B cell (primary cell): ENCODE measurements around the gene SEPTIN5. TPM values are rescaled to one million over a fixed set of nuclear protein-coding genes. Genes with fewer than 3 reads are reported as not detected.

Experiments used
- ATAC-seq: fragments of 200-7000 bp; cut with Tn5 transposase; one replicate; pipeline ENCODE4 v1.10.0; 2021; ENCODE audit warnings: low read depth, mild to moderate bottlenecking, moderate number of reproducible peaks, moderate library complexity
- CTCF ChIA-PET: fragments of 350-600 bp; sonication (Branson Sonifier 250); formaldehyde crosslinking; loops from one replicate; lab custom pipeline; 2021; ENCODE audit warnings: antibody characterized with exemption, inconsistent platforms; lab: Charles Lee
- POLR2A ChIA-PET: fragments of 350-600 bp; sonication (Branson Sonifier 250); formaldehyde crosslinking; loops from one replicate; lab custom pipeline; 2021; ENCODE audit warnings: antibody characterized with exemption; lab: Charles Lee
- DNase-seq: peaks from one replicate; pipeline ENCODE4 v3.0.0; 2013
- H2AFZ ChIP-seq: 2 replicates; pipeline ENCODE4 v1.6.1; 2012; ENCODE audit warnings: mild to moderate bottlenecking, low read depth, low read length; ENCODE audit not compliant: insufficient read depth, poor library complexity, severe bottlenecking
- H3K27ac ChIP-seq, 2 donors: 1 replicate in 1 of 2; 2 replicates in 1 of 2; pipeline ENCODE4 v1.5.1; 2012 to 2013; ENCODE audit warnings: low read length in 2 of 2, mild to moderate bottlenecking in 2 of 2, moderate library complexity in 1 of 2
- H3K27me3 ChIP-seq, 4 experiments: fragments of 200-600 bp in 1 of 4; sonication (generic) in 1 of 4; replicated peaks in 1 of 4; 1 replicate in 2 of 4; 2 replicates in 2 of 4; pipeline versions ENCODE4 v1.6.1 to v1.7.0; 2013 to 2016; ENCODE audit warnings: low read length in 3 of 4, mild to moderate bottlenecking in 2 of 4, mixed read lengths in 1 of 4, moderate library complexity in 1 of 4; ENCODE audit not compliant: insufficient read depth in 4 of 4, control insufficient read depth in 3 of 4; ENCODE audit errors: control extremely low read depth in 1 of 4
- H3K36me3 ChIP-seq, 2 experiments: replicated peaks in 1 of 2; 1 replicate in 1 of 2; 2 replicates in 1 of 2; pipeline versions ENCODE4 v1.6.1 to v1.7.1; 2013; ENCODE audit warnings: low read length in 1 of 2; ENCODE audit not compliant: insufficient read depth in 2 of 2, control insufficient read depth in 1 of 2; ENCODE audit errors: control extremely low read depth in 1 of 2, extremely low read depth in 1 of 2
- H3K4me1 ChIP-seq, 2 donors: fragments of 200-600 bp in 1 of 2; sonication (generic) in 1 of 2; 1 replicate in 1 of 2; 2 replicates in 1 of 2; pipeline versions ENCODE4 v1.5.1 to v1.6.1; 2013 to 2017; ENCODE audit warnings: low read length in 2 of 2; ENCODE audit not compliant: control insufficient read depth in 2 of 2, insufficient read depth in 2 of 2
- H3K4me2 ChIP-seq: replicated peaks from 2 replicates; pipeline ENCODE3; 2012; ENCODE audit warnings: mild to moderate bottlenecking, low read depth, low read length; ENCODE audit not compliant: poor library complexity, severe bottlenecking
- H3K4me3 ChIP-seq, 5 experiments: fragments of 200-600 bp in 1 of 5; sonication (generic) in 1 of 5; 1 replicate in 3 of 5; 2 replicates in 2 of 5; pipeline versions ENCODE4 v1.5.1 to v1.7.0; 2011 to 2016; ENCODE audit warnings: low read length in 4 of 5, mild to moderate bottlenecking in 4 of 5, low read depth in 2 of 5, control low read depth in 1 of 5, moderate library complexity in 1 of 5; ENCODE audit not compliant: insufficient read depth in 1 of 5; ENCODE audit errors: control extremely low read depth in 1 of 5, extremely low read depth in 1 of 5
- H3K79me2 ChIP-seq: fragments of 200-600 bp; sonication (generic); one replicate; pipeline ENCODE4 v1.6.0; 2016; ENCODE audit warnings: low read length; ENCODE audit not compliant: control insufficient read depth, insufficient read depth
- H3K9ac ChIP-seq: fragments of 200-600 bp; sonication (generic); 2 replicates; pipeline ENCODE4 v1.6.1; 2017; ENCODE audit warnings: mild to moderate bottlenecking, low read length, moderate library complexity
- H3K9me3 ChIP-seq, 3 donors: one replicate each; pipeline versions ENCODE4 v1.6.1 to v1.7.1; 2013; ENCODE audit warnings: low read length in 2 of 3; ENCODE audit not compliant: control insufficient read depth in 2 of 3, insufficient read depth in 1 of 3; ENCODE audit errors: control extremely low read depth in 1 of 3
- H4K20me1 ChIP-seq: 2 replicates; pipeline ENCODE4 v1.6.0; 2012; ENCODE audit warnings: mild to moderate bottlenecking, low read length; ENCODE audit not compliant: insufficient read depth, control insufficient read depth, poor library complexity, severe bottlenecking
- H3K27ac Mint-ChIP-seq: one replicate; pipeline ENCODE4 v1.8.0; 2021; ENCODE audit warnings: mixed read lengths
- H3K27me3 Mint-ChIP-seq: one replicate; pipeline ENCODE4 v1.8.0; 2021; ENCODE audit warnings: mixed read lengths
- H3K4me1 Mint-ChIP-seq: one replicate; pipeline ENCODE4 v1.8.0; 2021; ENCODE audit warnings: mixed read lengths
- H3K4me3 Mint-ChIP-seq: one replicate; pipeline ENCODE4 v1.8.0; 2021; ENCODE audit warnings: mixed read lengths
- H3K9me3 Mint-ChIP-seq: one replicate; pipeline ENCODE4 v1.8.0; 2022; ENCODE audit warnings: mixed read lengths; ENCODE audit not compliant: insufficient read depth
- CTCF ChIP-seq: fragments of 200-600 bp; IDR thresholded peaks from one replicate; pipeline ENCODE4 v1.8.0; 2022; ENCODE audit warnings: antibody characterized with exemption, mild to moderate bottlenecking
- EZH2 ChIP-seq: IDR thresholded peaks from 2 replicates; pipeline ENCODE4 v1.6.1; 2012; ENCODE audit warnings: borderline replicate concordance, low read depth, mild to moderate bottlenecking, moderate library complexity, low read length; ENCODE audit not compliant: insufficient read depth, poor library complexity, severe bottlenecking
- WGBS: methylation state at CpG from one replicate; pipeline ENCODE4 v1.1.5; 2013; ENCODE audit warnings: missing lambda C conversion rate; ENCODE audit not compliant: insufficient coverage; 5-methylcytosine and 5-hydroxymethylcytosine counted together
- intact Hi-C: fragments of 100-400 bp; cut with micrococcal nuclease; formaldehyde crosslinking; loops from one replicate; pipeline ENCODE4 v1.10.0; 2022
- polyA plus RNA-seq: library from polyadenylated mRNA; depleted of rRNA; stranded (reverse); fragments of >200 nt; gene quantifications from 2 replicates; pipeline ENCODE4 v1.2.3, GENCODE V29; 2012
- total RNA-seq, 2 donors: library from RNA; stranded (reverse); fragments of 120-200 nt in 1 of 2; gene quantifications; 1 replicate in 1 of 2; 2 replicates in 1 of 2; pipeline versions ENCODE4 v1.2.3 to v1.2.4, GENCODE V29; 2013 to 2022

Gene SEPTIN5
- total and polyA plus RNA-seq, 2 donors (not counting 1 experiment from before 2014, with no cell fraction given) = 0.06 TPM; not detected in 1

GRCh38 chr22:19757985-19758895 lies 43.9 kb downstream of the SEPTIN5 start:
- CTCF ChIA-PET = interaction anchor here (2.3 kb wide), 1 partner anchor 27 kb away, joined by 20 read pairs; no protein-coding TSS in a partner anchor
- no peak overlapping the region for H3K27ac ChIP-seq
- H3K4me3 ChIP-seq = no peak overlapping the region
- no peak for TF ChIP-seq CTCF
- Mint-ChIP-seq H3K4me1 (peaks cover 39% of the 10 kb centered on the region), H3K27ac (no peak overlapping the region), H3K4me3 (peak overlapping the region; percentile 83), H3K27me3 (peaks cover 54% of the 10 kb centered on the region), H3K9me3 (no peaks in the 10 kb centered on the region)
- H3K36me3 ChIP-seq = no peaks in the 10 kb centered on the region
- H4K20me1 ChIP-seq = no peaks in the 10 kb centered on the region
- peaks cover 0 to 81% (median 45%) of the 10 kb centered on the region in 4 experiments for H3K27me3 ChIP-seq
- H3K79me2 ChIP-seq = no peaks in the 10 kb centered on the region
- no peak overlapping the region for H3K9ac ChIP-seq
- H2AFZ ChIP-seq = no peak overlapping the region
- ATAC-seq (no peak), DNase-seq (no peak)
- no peak overlapping the region for H3K4me2 ChIP-seq
- WGBS = 51% methylated on average over 42 of the region's 43 CpGs
- POLR2A ChIA-PET = no interaction called here
- peaks cover 34 to 46% of the 10 kb centered on the region in 2 donors for H3K4me1 ChIP-seq
- intact Hi-C loops = no loop called here
- peaks cover 0 to 22% (median 0%) of the 10 kb centered on the region in 3 donors for H3K9me3 ChIP-seq

GRCh38 chr22:19758896-19759426 lies 44.7 kb downstream of the SEPTIN5 start:
- peaks cover 50% of the 10 kb centered on the region for H3K27me3 Mint-ChIP-seq
- no peak overlapping the region for H3K4me3 Mint-ChIP-seq
- ChIA-PET CTCF (no interaction called here), POLR2A (no interaction called here)
- ATAC-seq (no peak), DNase-seq (no peak)
- Histone ChIP-seq H2AFZ (no peak overlapping the region), H3K79me2 (no peaks in the 10 kb centered on the region), H3K4me1 (peaks cover 34 to 46% of the 10 kb centered on the region in 2 donors), H3K9me3 (peaks cover 0 to 22% (median 0%) of the 10 kb centered on the region in 3 donors), H3K27ac (no peak overlapping the region), H3K4me3 (no peak overlapping the region), H4K20me1 (no peaks in the 10 kb centered on the region), H3K27me3 (peaks cover 0 to 82% (median 43%) of the 10 kb centered on the region in 4 experiments), H3K36me3 (no peaks in the 10 kb centered on the region), H3K9ac (no peak overlapping the region), H3K4me2 (peak overlapping the region; percentile 69)
- no peak overlapping the region for H3K27ac Mint-ChIP-seq
- 15% methylated on average over 21 of the region's 21 CpGs for WGBS
- peaks cover 39% of the 10 kb centered on the region for H3K4me1 Mint-ChIP-seq
- intact Hi-C loops = no loop called here
- H3K9me3 Mint-ChIP-seq = no peaks in the 10 kb centered on the region
- TF ChIP-seq EZH2 (no peak), CTCF (no peak)
